MCF 10A (cell line): Measurements from ENCODE around the gene PSAP. TPM values are rescaled to one million over a fixed set of nuclear protein-coding genes. Genes with fewer than 3 reads are reported as not detected.

Experiments used
- BruUV-seq: library from RNA; stranded (reverse); fragments of 400-500 nt; replicated peaks from 2 replicates; lab custom pipeline; 2021; lab: Mats Ljungman, UMichigan
- CTCF ChIA-PET: fragments of 300-600 bp; sonication (Branson Sonifier 250); formaldehyde crosslinking; extraction: SDS; loops from one replicate; lab custom pipeline; 2021; ENCODE audit warnings: antibody characterized with exemption, inconsistent platforms; lab: Yijun Ruan, JAX
- POLR2A ChIA-PET: fragments of 300-600, 350-650 bp; sonication (Branson Sonifier 250); formaldehyde crosslinking; extraction: SDS; loops from one replicate; lab custom pipeline; 2020; ENCODE audit warnings: antibody characterized with exemption, inconsistent platforms; lab: Yijun Ruan, JAX
- DNase-seq: peaks from one replicate; pipeline ENCODE4 v3.0.0-alpha.2; 2018; ENCODE audit not compliant: unreplicated experiment
- H3K27ac Mint-ChIP-seq: one replicate; pipeline ENCODE4 v1.8.0; 2022; ENCODE audit warnings: mild to moderate bottlenecking, low read depth, mixed read lengths; ENCODE audit not compliant: unreplicated experiment
- H3K27me3 Mint-ChIP-seq: one replicate; pipeline ENCODE4 v1.8.0; 2022; ENCODE audit warnings: mixed read lengths; ENCODE audit not compliant: insufficient read depth, unreplicated experiment
- H3K36me3 Mint-ChIP-seq: one replicate; pipeline ENCODE4 v1.8.0; 2022; ENCODE audit warnings: mild to moderate bottlenecking, moderate library complexity, mixed read lengths; ENCODE audit not compliant: insufficient read depth, unreplicated experiment
- H3K4me1 Mint-ChIP-seq: one replicate; pipeline ENCODE4 v1.8.0; 2022; ENCODE audit warnings: mixed read lengths; ENCODE audit not compliant: insufficient read depth, unreplicated experiment
- H3K4me3 Mint-ChIP-seq: one replicate; pipeline ENCODE4 v1.8.0; 2022; ENCODE audit warnings: mild to moderate bottlenecking, moderate library complexity, mixed read lengths; ENCODE audit not compliant: unreplicated experiment
- H3K9me3 Mint-ChIP-seq: one replicate; pipeline ENCODE4 v1.8.0; 2022; ENCODE audit warnings: mixed read lengths; ENCODE audit not compliant: unreplicated experiment
- intact Hi-C: fragments of 100-400 bp; cut with micrococcal nuclease; formaldehyde crosslinking; loops from 2 replicates; pipeline ENCODE4 v1.14.1; 2022
- total RNA-seq: library from RNA; stranded (reverse); gene quantifications from 2 replicates; pipeline ENCODE4 v1.2.3, GENCODE V29; 2022
- TF ChIP-seq, protein P1 (sequence below): fragments of 200-600 bp; IDR thresholded peaks from one replicate; pipeline ENCODE4 v1.8.0; 2022; ENCODE audit warnings: antibody characterized with exemption, mild to moderate bottlenecking; ENCODE audit not compliant: unreplicated experiment

Gene PSAP
- total RNA-seq, 1 experiment from 2014 or later: 506 TPM

DNA sequence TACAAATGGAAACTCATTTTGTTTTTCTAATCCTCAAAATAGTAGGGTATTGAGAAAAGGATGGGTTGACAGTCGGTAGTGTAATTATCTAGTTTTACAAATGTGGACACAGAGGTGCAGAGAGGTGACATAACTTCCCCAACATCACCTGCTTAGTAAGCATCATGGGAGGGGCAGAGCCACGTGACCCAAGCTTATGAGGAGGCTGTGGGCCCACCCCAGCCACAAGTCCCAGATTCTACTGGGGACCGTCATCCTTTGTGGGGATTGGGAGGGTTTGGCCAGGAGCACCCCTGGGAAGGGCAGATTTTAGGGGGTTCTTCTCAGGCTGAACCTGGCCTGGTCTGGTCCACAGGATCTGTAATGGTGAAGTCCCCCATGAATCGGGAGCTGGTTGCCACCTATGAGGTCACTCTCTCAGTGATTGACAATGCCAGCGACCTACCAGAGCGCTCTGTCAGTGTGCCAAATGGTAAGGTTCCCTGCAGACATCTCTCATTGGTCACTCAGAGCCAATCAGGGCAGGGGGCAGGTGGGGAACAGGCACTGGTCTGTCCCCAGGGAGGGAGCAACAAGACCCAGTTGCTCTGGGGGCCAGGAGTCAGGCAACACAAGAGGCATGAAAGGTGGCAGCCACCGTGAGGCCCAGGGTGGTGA is 54.2 kb downstream of the PSAP start:
- Mint-ChIP-seq H3K4me1 (no peaks in the 10 kb centered on the region), H3K4me3 (no peak overlapping the region), H3K9me3 (no peaks in the 10 kb centered on the region), H3K36me3 (no peaks in the 10 kb centered on the region), H3K27ac (no peak overlapping the region), H3K27me3 (peaks cover 18% of the 10 kb centered on the region)
- BruUV-seq: no TSS peak
- no peak for DNase-seq
- ChIA-PET CTCF (interaction anchor here (0.6 kb wide), 1 partner anchor 939 kb away, joined by 3 read pairs; no protein-coding TSS in a partner anchor), POLR2A (no interaction called here)
- TF ChIP-seq, protein P1, sequence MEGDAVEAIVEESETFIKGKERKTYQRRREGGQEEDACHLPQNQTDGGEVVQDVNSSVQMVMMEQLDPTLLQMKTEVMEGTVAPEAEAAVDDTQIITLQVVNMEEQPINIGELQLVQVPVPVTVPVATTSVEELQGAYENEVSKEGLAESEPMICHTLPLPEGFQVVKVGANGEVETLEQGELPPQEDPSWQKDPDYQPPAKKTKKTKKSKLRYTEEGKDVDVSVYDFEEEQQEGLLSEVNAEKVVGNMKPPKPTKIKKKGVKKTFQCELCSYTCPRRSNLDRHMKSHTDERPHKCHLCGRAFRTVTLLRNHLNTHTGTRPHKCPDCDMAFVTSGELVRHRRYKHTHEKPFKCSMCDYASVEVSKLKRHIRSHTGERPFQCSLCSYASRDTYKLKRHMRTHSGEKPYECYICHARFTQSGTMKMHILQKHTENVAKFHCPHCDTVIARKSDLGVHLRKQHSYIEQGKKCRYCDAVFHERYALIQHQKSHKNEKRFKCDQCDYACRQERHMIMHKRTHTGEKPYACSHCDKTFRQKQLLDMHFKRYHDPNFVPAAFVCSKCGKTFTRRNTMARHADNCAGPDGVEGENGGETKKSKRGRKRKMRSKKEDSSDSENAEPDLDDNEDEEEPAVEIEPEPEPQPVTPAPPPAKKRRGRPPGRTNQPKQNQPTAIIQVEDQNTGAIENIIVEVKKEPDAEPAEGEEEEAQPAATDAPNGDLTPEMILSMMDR: no peak
- intact Hi-C loops: no loop called here

DNA sequence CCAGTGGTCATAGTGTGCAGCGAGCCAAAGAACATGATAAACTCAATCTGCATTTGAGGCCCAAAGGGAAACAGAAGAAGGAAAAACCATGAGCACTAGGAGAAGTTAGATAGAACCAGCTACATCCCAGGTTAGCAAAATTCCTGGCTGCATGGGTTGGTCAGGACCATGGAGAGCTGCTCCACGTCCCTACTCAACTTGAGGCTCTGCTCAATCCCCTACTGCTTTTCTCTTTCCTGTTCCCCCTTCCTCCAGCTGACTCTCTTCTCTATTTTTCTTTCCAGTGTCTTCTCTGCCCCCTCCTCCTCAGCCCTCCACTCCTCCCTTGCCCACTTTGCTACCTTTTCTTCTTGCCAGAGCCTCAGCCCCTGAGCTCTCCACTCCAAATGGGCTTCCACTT is 55.8 kb downstream of the PSAP start:
- DNase-seq: peak; percentile 49
- no peaks in the 10 kb centered on the region for H3K36me3 Mint-ChIP-seq
- ChIA-PET POLR2A (no interaction called here), CTCF (interaction anchor here (0.8 to 1.1 kb wide), 2 partner anchors 16 to 101 kb away, joined by 3 to 4 read pairs; no protein-coding TSS in a partner anchor)
- intact Hi-C loops: no loop called here
- H3K9me3 Mint-ChIP-seq: no peaks in the 10 kb centered on the region
- H3K4me3 Mint-ChIP-seq: no peak overlapping the region
- no peak overlapping the region for H3K27ac Mint-ChIP-seq
- no TSS peak for BruUV-seq
- TF ChIP-seq, protein P1: no peak
- H3K4me1 Mint-ChIP-seq: no peaks in the 10 kb centered on the region
- H3K27me3 Mint-ChIP-seq: peaks cover 18% of the 10 kb centered on the region

GRCh38 chr10:71790749-71791440 is 60.2 kb downstream of the PSAP start:
- Mint-ChIP-seq H3K9me3 (no peaks in the 10 kb centered on the region), H3K36me3 (no peaks in the 10 kb centered on the region), H3K27ac (no peak overlapping the region), H3K4me3 (no peak overlapping the region), H3K27me3 (peaks cover 18% of the 10 kb centered on the region), H3K4me1 (no peaks in the 10 kb centered on the region)
- POLR2A ChIA-PET: no interaction called here
- CTCF ChIA-PET: interaction anchor here (0.6 to 1.3 kb wide), 2 partner anchors 16 to 359 kb away, joined by 3 to 4 read pairs; no protein-coding TSS in a partner anchor
- no peak for DNase-seq
- TF ChIP-seq, protein P1: no peak
- intact Hi-C loops: no loop called here
- BruUV-seq: no TSS peak

- intact Hi-C loops: no loop called here
- H3K9me3 Mint-ChIP-seq: no peaks in the 10 kb centered on the region
- BruUV-seq: no TSS peak
- H3K27ac Mint-ChIP-seq: no peak overlapping the region
- peaks cover 18% of the 10 kb centered on the region for H3K27me3 Mint-ChIP-seq
- POLR2A ChIA-PET: no interaction called here
- CTCF ChIA-PET: no interaction called here
- H3K36me3 Mint-ChIP-seq: no peaks in the 10 kb centered on the region
- TF ChIP-seq, protein P1: no peak
- DNase-seq: no peak
- no peaks in the 10 kb centered on the region for H3K4me1 Mint-ChIP-seq
- H3K4me3 Mint-ChIP-seq: no peak overlapping the region
These were observed 61.2 kb downstream of the PSAP start for GRCh38 chr10:71789871-71790270.
